GM21737 (cell line): ENCODE results near the gene ERFE.
"Not testable (repeated sequence)": the region's sequence is repeated elsewhere in the genome, so short reads cannot be mapped to it uniquely, and the experiment has no call there.

Experiments
- ATAC-seq: cut with Tn5 transposase; IDR thresholded peaks from one replicate; pipeline ENCODE4 v1.9.1; 2021; ENCODE audit warnings: mild to moderate bottlenecking, moderate library complexity; ENCODE audit not compliant: unreplicated experiment

Gene ERFE, protein sequence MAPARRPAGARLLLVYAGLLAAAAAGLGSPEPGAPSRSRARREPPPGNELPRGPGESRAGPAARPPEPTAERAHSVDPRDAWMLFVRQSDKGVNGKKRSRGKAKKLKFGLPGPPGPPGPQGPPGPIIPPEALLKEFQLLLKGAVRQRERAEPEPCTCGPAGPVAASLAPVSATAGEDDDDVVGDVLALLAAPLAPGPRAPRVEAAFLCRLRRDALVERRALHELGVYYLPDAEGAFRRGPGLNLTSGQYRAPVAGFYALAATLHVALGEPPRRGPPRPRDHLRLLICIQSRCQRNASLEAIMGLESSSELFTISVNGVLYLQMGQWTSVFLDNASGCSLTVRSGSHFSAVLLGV

DNA sequence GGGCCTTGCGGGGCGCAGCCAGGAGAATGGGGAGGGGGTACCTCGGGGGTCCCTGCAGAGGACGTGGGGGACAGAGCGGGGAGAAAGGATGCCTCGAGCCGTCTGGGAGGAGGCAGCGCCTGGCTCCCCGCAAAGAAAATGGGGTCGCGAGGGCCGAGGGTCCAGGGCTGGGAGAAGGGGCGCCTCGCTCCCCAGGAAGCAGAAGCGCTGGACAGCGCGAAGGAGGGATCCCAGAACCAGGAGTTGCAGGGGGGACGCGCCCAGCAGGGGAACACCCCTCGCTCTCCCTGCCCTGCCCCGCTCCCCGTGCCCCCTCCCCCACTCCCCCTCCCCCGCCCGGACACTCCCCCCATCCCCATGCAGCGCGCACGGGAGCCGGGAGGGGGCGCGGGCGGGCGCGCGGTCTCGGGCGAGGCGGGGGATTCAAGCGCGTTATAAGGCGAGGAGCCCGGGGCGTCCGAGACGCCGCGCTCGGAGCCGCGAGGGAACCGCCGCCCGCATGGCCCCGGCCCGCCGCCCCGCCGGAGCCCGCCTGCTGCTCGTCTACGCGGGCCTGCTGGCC lies at the start of gene ERFE:
Gene ERFE, plus strand, starts transcription at position 462 of the 562 bp plus-strand sequence. Its CDS starts 38 bp downstream, at position 500.
- no peak for ATAC-seq

DNA sequence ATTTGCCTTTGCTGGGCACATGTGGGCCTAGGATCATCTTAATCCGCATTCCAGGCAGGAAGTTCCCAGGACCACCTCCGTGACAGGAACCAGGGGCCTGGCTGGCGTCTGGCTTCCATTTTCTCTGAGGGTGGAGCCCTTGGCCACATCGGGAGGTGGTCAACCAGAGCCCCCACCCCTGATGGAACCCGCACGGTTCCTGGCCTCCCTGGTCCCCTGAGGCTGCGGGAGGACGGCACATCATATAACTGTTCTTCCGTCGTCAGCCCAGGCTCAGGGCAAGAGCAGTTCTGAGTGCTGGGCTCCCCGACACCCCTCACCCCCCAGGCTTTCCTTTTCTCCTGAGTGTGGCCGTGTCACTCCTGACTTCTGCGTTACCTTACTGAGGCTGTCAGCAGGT lies 45.2 kb upstream of the ERFE start:
- no peak for ATAC-seq

GRCh38 chr2:238114331-238114841 lies 44.4 kb upstream of the ERFE start:
- ATAC-seq, result no peak

GRCh38 chr2:238114851-238115660 lies 43.7 kb upstream of the ERFE start:
- ATAC-seq, result no peak

DNA sequence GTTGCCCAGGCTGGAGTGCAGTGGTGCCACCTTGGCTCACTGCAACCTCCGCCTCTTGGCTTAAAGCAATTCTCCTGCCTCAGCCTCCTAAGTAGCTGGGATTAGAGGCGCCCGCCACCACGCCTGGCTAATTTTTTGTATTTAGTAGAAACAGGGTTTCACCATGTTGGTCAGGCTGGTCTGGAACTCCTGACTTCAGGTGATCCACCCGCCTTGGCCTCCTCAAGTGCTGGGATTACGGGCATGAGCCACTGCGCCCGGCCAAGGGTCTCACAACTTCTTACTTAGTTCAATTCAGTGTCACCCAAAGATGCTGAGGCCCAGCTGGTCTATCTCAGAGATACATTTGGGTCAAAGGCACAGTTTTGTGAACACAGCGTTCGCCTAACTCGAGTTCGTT lies 43.1 kb upstream of the ERFE start:
- not testable (repeated sequence) for ATAC-seq

GRCh38 chr2:238116298-238117198 lies 42.2 kb upstream of the ERFE start:
- ATAC-seq, result no peak

DNA sequence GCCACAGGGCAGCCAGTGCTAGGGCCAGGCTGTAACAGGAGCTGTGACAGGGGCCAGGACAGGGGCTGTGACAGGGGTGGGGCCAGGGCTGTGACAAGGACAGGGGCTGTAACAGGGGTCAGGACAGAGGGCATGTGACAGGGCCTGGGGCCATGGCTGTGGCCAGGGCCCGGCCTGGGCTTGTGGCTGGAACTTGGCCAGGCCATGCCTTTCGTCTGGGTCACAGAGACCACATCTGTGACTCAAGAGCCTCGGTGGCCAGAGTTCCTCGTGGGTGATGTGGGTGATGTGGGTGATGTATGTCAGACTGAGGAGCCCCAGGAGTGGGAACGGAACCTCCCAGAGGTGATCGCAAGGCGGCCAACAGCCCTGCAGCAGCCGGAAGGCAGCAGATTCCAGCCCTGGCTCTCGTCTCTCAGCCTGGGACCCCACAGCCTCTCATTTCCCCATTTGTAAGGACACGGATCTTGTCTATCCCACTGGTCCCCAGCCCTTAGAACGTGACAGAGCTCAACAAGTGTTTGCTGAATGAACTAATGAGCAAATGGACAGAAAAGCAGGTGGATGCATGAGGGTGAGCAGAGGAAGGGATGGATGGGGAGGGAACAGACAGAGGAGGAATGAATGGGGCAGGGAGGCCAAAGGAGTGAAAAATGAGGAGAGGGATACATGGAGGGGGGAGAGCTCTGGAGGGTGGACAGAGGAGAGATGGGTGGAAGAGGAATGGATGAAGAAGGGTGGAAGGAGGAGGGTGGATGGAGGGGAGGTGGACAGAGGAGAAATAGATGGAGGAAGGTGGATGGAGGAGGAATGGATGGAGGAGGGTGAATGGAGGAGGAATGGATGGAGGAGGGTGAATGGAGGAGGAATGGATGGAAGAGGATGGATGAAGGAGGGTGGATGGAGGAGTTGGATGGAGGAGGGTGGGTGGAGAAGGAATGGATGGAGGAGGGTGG lies 41.3 kb upstream of the ERFE start:
- ATAC-seq, result no peak

GRCh38 chr2:238119756-238120462 lies 38.9 kb upstream of the ERFE start:
- no peak for ATAC-seq

DNA sequence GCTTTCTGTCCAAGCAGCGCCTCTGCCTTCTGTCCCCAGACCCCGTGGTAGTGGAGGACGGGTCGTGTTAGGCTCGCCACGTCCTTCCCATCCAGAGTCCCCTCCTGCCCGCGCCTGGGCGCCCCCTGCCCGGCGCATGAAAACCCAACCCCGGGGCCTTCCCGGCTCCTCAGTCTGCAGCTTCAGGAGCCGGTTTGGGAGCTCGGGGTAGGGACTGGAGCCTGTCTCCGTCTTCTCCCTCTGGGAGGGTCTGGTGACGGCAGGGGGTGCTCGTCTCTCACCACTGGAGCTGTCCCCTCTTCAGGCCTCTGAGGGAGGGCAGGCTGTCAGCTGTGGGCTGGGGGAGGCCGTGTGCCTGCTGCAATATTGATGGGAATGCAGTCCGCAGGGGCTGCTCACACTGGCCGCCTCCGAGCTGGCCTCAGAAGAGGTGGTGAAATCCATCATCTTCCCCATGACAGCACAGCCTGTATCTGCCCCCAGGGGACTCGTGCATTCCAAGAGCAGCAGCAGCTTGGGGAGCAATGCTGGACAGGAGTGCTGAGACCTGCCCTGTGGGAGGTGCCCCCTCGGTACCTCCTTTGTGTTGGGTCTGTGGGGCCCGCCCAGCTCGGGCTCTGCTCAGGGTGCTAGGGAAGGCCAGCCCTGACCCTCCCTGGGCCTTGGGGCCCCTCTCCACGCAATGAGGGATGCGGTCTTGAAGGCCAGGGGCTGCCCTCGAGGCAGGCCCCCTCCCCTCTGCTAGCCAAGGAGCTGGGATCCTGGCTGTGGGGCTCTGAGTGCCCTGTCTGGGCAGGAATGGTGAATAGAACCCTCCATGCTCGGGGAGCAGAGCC lies 38.1 kb upstream of the ERFE start:
- ATAC-seq, result no peak

DNA sequence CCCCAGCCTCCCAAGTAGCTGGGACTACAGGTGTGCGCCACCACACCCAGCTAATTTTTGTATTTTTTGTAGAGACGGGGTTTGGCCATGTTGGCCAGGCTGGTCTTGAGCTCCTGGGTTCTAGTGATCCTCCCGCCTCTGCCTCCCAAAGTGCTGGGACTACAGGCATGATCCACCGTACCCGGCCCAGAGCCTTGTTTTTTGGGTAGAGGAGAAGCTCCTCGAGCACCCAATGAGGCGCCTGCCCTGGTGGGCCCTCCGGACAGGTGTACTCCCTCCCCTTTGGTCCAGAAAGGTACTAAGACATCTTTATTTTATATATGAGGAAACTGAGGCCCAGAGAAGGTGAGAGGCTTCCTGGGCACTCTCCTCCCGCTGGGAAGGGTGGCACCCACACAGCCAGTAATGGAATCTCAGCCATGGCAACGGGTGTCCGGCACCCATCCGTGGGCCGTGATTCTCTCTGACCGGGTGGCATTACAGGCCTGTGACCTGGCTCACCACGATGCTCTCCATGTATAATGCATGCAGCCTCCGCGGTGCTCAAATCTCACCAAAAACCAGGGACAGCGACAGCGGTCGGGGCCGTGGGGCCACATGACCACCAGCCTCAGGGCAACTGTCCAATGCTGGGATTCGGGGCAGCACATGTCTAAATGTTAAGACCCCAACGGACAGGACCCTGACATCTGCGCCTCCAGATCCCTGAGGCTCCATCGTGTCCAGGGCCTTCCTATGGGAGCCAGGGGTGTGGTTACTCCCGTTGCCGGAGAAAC lies 37.1 kb upstream of the ERFE start:
- no peak for ATAC-seq

DNA sequence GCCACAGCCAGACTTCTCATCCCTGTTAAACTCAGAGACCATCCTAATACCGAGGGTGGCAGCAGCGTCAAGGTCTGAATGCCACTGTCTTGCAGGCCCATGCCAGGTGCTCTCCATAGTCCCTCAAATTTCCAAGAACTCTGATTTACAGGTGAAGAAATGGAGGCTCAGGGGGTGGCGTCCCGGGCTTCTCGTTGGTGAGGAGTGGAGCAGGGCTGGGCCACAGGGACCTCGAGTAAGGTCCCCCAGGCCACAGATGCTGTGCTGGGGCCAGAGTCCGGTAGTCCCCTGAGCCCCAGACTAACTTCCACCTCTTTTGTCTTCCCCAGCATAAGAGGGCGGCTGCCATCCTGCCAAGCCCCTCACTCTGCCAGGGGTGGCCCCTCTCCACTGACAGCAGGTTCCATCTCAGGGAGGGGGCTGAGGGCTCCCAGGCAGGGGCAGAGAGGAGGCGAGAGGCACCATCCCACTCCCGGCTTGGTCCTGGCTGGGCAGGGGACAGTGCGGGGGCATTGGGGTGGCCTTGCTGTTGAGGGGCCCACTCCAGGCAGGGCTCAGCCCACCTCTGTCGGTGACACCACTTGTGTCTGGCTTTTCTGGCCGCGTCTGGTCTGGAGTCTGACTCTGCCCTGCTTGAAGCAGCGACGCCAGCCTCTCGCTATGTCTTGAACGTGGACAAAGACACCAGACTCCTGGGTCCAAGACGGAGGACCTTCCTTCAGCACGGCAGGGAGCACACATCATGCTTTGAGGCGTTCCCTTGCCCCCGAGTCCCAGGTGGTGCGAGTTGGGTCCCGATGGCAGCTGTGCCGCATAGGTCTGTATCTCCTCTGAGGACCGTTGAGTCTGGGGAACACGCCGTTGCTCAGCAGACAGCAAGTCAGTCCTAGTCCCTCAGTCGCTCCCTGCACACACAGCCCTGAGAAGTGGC lies 36.2 kb upstream of the ERFE start:
- no peak for ATAC-seq

DNA sequence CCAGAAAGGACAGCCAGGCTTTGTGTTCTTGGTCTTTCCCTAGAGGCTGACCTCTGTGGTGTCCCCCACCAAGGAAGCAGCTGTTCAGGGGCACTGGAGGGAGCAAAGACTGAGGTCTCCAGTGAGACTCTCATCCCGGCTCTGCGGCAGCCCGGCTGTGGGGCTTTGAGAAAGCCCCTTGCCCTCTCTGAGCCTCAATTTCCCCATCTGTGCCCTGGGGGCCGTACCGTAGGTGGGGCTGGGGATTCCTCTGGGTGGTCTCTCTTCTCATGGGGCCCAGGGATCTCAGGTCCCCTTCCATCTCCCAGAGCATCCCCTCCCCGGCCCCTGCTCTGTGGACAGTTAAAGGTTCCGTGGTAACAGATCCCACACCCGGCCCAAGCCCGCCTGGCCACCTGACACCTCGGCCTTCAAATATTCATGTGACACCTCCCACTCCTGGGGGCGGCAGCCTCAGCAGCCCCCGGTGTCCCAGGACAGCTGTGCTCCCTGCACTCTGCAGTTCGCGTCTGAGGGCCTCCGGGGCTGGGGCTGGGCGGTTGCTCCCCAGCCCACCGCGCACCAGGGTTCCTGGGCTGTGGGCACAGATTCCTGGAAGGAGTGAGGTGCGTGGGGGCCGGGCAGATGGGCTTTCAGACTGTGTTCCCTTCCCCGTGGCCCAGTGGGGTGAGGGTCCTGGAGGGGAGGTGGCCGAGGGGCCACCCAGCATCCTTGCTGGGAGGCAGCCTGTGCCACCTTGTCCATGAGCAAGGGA lies 35.4 kb upstream of the ERFE start:
- ATAC-seq, result no peak

DNA sequence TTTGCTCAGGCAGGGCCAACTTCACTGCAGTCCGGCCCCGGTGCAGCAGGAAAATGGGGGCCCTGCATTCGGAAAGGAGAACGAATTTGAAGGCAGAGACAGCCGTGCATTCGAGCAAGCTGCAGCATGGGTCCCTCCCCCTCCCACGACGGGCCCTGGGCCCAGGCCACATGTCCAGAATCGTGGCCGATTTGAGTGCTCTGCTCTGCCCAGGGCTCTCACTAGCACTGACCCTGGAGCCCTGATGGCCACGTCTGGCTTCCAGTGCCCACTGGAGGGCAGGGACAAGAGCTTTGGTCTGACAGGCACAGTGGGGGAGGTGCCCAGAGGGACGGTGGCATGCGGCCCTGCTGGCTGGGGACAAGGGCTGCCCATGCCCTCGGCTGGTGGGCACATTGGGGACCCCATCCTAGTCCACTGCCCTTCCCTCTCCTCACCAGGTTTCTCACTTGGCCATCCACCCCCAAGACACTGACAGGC lies 34.7 kb upstream of the ERFE start:
- no peak for ATAC-seq

- ATAC-seq, result no peak
Measured at GRCh38 chr2:238124488-238125126, 34.2 kb upstream of the ERFE start.
